NCI-H1092 (cell line): ENCODE results near the gene ITGB5.
"Not testable (repeated sequence)": the region's sequence is repeated elsewhere in the genome, so short reads cannot be mapped to it uniquely, and the experiment has no call there.

Experiments used
- DNase-seq: peaks from one replicate; lab custom pipeline; 2025; lab: John Stamatoyannopoulos, UW

ITGB5 gene

DNA sequence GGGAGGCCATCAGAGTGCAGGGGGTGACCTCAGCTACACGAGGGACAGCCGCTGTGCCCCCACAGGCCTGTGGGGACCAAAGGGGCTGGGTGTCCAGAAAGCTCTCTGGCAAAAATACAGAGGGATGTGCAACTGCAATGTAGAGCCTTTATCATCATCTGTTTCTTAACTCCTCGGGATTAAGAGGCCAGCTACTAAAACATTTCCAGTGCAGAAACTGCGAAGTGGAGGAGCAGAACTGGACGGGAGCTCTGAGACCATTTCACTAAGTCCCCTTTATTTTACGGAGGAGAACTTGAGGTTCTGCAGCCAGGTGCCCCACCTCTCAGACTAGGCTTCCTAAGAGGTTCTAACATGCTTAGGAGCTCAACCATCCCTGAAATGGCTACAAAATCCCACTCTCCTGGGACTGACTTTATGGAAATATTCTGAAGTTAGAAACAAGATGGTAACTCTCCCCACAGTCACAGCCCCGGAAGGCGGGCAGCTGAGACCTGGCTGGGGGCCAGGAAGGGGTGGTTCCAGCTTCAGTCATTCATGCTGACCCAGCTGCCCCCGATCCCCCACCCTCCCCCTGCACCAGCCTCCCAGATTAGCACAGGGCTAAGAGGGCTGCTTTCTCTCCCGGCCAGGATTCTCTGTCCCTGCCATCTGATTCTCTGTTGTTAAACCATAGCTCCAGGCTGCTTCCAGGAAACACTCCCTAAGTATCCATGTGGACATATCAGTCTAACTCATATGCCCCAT lies 116.7 kb downstream of the ITGB5 start:
- DNase-seq: no peak

DNA sequence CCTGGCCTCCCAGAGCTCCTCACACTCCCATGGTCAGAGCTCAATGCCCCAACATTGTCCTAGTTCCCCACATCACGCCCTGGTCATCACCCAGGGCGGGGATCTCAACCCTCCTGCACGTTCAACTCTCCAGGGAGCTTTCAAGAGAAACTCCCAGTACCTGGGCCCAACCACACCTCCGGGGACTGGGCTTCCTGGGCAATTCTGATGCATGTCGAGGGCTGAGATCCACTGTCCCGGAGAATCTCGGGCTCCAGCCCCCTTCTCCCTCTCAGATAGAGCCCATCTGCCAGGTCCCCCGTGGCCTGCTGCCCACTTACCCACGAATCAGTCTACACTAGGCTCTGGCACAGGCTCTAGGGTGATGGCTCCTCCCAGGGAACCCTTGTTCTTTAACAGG lies 117.7 kb downstream of the ITGB5 start:
- DNase-seq: no peak

DNA sequence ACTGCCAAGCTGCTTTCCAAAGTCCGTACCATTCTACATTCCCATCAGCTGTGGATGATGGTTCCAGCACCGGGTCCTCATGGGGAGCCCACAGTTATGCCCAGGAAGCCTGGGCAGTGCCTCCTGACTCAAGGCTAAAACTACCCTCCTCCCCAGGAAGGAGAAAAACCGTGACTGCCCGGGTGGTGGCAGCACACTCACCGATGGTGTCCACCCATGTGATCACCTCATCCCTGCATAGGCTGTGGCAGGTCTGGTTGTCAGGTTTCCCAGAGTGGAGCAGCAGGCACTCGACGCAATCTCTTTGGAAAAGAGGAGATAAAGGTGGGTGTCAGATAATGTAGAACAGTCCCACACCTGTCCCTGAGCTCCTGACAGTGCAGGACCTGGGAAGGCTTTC lies 118.4 kb downstream of the ITGB5 start:
- DNase-seq: no peak

DNA sequence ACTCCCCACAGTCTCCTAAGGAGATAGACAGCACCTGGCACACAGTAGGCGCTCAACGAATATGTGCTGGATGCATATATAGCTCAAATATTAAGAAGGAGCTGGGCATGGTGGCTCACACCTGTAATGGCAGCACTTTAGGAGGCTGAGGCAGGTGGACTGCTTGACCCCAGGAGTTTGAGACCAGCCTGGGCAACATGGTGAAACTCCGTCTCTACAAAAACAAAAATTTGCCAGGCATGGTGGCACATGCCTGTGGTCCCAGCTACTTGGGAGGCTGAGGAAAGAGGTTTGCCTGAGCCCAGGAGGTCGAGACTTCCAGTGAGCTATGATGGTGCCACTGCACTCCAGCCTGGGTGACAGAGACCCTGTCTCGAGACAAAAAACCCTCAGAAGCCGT lies 119.5 kb downstream of the ITGB5 start:
- no peak for DNase-seq

DNA sequence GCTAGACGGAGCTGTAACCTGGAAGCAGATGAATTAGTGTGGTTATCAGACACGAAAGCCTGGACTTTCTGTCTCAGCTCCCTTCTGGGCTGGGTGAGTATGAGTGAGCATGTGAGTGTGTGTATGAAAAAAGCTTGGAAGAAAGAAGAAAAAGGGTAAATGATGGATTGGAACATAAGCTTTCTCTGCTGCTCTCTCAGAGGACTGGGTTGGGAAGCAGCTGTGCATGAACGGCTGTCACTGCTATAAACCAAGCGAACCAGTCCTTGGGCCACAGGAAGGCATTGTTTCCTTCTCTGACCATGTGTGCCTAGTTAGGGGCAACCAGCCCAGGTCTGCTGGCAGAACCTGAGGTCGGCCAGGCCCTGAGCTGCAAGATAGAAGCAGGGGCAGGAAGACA lies 119.9 kb downstream of the ITGB5 start:
- DNase-seq: no peak

DNA sequence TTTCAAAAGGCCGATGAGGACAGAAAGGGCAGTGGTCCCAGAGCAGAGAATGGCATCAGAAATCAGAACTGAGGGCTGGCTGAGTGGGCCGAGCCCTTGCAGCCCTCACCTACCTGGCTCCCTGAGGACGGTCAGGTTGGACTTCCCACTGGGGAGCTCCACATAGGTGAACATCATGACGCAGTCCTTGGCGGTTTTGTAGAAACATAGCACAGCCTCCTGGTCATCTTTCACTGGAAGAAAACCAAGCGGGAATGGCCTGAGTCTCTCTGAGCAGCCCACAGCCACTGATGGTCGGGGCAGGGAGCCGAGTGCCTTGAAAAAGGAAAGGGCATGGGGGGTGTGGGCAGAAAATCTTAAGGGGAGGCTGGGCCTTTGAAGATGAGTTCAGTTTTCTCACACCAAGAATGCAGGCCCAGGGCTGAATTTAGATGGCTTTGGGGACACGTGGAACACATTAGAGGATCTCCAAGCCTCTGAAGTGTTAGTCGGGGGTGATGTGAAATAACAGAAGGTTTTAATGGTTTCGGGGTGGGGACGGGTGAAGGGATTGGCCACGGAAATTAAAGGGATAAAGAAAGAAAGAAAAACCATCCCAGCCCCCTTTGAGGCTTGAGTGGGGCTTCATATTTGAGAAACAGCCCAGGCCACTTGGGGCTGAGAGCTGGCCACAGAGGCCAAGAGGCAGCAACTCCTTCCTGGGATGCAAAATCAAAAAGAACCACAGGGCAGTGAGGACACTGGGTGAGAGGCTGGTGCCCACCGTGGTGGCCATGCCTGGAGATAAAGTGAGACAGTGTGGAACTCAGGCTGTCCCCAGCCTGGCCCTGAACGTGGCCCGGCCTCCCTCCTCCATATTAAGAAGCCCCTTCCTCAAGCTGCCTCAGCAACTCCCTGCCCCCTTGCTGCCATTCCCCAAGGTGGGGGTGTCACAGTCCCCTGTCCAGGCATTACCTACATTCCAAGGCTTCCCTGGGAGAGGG lies 120.8 kb downstream of the ITGB5 start:
- DNase-seq: no peak

DNA sequence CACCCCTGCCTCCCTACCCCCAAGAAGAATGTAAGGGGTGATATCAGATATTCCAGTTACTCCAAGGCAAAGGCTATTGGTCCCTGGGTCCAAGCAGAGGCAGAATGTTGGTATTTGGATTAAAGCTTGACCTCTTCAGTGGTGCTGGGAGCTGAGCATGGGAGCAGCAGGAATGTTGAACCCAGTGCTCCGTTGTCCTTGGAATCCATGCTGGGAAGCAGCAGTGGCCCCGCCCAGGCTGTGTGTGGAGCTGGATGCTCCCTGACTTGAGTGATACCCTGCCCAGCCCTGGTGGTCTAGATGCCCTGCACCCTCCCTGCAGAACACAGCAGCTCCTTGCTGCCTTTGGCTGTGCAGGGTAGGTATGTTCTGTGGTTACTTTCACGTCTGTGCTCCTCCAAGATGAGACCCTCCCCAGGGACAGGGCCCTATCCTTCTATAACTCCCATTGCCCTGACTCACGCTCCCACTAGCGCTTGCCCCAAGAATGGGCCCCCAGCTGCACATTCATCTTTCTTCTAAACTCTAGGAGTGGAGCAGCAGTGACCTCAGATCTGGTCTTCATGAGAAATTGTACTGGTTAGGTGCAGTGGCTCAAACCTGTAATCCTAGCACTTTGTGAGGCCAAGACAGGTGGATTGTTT lies 121.8 kb downstream of the ITGB5 start:
- no peak for DNase-seq

DNA sequence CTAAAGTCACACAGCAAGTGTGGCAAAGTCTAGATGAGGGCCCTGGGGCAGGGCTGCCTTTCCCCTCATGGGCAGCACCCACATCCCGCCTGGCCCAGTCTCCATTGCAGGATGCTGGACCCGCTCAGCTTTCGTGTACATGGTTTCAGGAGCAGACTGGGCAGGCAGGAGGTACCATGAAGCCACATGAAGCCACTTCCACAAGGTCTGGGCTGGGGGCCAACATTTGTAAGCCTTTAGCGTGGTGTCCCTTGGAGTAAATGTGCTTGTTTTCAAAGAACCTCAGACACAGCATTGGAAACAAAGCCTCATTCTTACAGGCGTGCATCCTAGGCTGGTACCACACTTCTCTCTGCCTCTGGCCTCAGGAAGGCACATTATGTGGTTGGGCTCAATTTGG lies 122.4 kb downstream of the ITGB5 start:
- DNase-seq: no peak

DNA sequence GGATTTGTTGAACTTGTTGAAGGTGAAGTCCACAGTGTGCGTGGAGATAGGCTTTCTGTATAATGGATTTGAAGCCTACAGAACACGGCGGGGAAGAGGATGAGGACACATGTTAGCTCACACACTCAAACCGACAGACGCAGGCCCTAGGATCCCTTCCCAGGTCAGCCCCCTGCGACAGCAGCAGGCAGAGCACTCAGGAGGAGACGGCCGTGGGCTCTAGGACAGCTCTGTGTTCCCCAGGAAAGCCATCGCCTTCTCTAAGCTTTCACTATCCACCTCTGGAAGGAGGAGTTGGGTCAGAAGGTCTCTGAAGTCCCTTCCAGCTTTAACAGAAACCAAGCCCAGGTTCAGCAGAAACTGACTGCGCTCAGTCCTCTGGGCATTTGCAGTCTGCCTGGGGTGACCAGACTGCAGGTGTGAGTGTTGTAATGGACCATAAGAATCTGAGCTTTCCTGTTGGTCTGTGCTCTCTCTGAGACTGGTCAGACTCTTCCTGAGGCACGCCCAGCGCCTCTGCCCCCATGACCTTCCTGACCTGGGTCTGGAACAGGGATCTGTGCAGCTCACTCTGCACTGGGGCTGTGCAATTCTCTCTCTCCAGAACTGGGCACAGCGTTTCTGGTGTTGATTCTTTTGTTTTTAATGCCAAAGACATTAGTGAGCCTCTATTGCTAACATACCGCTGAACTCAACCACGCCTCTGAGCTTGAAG lies 123.4 kb downstream of the ITGB5 start:
- DNase-seq: no peak

DNA sequence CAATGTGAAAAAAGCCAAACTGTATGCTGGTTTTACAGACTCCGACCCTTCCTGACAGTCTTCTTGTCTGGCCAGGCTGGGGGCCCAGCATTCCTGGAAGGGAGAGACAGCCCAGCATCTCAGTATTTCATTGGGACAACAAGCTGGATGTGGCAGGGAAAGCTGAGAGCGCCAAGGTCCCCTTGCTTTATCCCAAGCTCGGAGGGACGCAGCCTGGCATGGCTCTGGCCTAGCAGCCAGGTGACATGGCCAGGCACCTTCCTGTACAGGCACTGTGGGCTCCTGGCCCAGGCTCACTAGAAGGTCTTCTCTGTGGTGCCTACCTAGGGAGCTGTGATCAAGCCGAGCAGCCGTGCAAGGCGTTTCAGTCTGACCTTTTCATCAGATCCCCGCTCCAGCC lies 124.0 kb downstream of the ITGB5 start:
- DNase-seq: no peak

DNA sequence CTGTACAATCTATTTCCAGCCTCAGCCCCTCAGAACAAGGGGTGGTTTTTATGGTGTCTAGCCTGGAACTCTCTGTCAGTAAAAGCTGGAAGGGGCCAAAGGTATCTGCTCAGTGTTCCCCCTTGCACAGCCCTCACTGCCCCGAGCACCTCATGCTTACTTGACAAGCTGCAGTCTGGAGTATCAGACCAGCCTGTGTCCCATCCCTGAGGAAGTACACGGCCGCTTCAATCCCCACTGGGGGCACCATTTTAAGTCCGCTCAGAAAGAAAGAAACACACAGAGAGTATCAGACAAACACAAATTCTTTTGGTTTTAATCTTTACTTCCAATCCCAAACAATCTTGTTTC lies 124.5 kb downstream of the ITGB5 start:
- DNase-seq: no peak

DNA sequence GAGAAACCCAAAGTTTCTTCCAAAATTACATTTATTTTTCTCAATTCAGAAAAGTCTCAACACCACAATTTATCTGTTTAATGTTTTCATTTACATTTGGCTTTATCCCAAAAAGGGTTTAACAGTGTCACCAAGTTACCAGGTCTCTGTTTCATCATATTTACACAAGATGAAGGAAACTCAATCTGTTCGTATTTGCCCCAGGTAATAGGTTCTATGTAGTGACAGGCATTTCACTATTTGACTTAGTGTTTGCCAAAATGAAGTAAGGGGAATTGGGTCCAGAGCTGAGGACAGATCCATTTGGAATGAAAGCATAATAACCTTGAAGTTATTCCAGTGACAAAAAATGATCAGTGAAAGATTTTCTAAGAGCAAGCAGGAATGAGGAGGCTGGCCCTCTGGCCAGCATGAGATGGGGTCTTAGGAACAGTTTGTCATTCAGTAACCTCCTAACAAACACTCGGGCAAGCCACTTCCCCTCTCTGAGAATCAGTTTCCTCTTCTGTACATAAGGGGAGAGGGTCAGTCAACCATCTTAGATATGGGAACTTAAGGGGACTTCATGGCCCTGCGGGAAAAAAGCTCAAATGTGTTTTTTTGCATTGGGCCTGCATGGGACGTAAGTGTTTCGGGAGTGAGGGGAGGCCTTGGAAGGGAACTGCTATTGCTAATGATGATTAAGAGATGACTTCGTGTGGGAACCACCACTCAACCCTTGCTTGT lies 125.1 kb downstream of the ITGB5 start:
- DNase-seq: no peak

DNA sequence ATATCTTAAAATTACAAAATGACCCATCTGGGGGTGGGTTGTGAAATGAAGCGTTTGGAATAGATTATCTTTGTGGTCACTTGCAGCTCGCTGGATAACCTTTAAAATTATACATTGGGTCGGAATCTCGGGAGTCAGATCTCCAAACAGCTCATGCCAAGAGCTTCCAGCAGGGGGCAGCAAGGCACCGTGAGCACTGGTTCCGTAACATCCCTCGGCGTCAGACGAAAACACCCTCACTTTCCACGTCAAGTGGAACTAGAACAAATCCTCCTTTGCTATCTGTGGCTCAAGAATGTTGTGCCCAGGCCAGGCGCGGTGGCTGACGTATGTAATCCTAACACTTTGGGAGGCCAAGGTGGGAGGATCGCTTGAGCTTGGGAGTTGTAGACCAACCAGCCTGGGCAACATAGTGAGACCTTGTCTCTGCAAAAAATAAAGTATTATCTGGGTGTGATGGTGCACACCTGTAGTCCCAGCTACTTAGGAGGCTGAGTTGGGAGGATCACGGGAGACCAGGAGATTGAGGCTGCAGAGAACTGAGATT lies 125.8 kb downstream of the ITGB5 start:
- peak; percentile 61 for DNase-seq

DNA sequence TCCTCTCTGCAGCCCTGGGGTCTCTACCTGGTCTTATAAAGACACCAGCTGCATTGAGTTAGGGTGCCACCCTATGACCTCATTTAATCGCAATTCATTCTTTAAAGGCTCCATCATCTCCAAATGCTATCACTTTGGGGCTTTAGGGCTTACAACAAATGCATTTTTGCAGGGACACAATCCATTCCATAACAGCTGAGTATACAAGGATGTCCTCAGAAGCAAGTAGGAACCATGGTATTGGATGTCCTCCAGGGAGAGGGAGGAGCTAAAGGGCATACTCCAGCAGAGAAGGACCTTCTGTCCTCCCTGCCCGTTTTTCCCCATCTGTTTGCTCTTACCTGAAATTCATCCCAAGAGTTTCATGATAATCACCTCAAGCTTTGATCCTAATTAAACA lies 126.6 kb downstream of the ITGB5 start:
- no peak for DNase-seq

DNA sequence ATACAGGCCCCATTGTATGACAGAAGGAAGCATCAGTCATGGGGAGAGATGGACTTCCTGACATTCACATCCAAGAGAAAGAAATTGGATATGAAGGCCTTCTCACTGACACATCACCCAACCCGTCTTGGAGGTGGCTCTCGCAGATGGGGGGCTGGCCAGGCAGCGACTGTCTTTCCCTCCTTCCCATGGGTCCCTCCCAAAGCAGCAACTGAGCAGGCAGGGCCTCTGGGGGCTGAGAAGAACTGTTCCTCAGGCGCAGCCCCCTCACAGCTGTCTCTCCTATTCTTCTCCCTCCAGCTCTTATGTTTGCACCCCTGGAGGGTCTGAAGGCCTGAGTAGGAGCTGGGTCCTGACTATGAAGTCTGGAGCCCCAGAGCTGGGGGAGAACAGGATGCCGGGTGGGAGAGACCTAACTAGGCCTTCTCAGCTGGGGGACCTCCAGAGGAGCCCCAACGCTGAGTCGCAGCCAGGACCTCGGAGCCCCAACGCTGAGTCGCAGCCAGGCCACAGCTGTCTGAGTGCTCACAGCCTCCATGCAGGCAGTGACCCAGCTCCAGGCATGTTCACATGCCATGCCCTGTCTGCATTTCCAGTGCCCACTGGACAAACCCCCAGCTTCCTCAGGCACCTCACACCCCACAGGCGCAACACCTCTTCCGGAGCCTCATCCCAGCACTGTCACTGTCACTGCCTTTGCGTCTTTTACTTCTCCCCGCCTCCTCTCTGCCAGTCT lies 127.3 kb downstream of the ITGB5 start:
- DNase-seq: no peak

DNA sequence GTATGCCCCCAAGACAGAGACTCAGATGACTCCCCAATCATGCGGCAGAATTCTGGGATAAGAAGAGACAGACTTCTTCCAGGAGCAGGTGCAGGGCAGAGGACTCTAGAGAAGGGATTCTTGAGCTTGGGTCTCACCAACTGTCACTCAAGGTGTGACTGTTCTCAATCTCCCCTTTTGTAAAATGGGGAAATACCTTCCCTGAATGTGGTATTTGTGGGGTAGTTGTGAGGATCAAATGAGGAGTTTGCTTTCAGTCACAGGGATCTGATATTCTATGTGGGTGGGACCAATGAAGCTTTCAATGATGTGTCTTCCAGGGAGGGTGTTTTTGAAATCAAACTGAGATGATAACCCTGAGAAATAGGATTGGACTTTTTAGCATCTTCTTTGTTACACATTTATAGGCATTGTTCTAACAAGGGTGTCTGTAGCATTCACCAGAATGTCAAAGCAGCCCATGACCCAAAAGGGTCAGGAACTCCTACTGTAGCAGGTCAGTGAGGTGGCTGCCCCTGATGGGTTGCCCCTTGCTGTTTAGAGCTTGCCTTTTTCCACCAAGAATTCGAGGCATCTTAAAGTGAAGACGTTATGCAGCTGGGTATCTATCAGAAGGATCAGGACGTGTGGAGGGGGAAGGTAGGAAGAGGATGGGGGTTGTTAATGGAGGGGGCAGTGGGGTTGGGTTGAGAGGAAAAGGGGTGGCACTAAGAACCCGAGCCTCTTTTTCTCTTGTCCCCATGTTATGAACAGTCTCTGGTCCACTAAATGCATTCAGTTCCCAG lies 128.1 kb downstream of the ITGB5 start:
- DNase-seq: no peak

DNA sequence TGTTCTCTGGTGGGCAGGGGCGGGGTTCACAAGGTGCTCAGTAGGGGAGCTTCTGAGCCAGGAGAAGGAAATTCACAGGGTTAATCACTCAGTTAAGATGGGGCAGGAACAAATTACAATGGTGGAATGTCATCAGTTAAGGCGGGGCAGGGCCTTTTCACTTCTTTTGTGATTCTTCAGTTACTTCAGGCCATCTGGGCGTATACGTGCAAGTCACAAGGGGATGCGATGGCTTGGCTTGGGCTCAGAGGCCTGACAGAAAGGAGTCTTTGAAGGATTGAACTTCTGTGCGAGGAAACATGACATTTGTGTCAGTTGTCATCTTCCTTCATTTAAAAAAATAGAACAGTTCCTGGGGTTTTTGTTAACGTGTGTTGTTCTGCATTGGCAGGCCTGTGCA lies 129.2 kb downstream of the ITGB5 start:
- not testable (repeated sequence) for DNase-seq

DNA sequence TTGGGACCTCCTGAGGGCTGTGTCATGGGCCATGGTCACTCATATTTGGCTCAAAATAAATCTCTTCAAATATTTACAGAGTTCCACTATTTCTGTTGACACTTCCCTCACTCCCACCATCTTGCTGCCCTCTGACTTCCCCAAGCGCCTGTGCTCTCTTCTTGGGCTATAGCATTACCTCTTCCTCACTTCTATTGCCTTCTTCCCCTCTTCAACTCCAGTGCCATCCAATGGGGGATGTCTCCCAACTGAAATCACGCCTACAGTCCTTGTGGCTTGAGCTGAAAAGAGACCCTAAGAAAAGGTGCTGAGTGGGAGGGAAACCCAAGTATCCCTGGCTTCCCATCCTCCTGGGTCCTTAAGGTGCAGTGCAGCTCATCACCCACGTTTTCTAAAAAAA lies 135.1 kb downstream of the ITGB5 start:
- DNase-seq: no peak

DNA sequence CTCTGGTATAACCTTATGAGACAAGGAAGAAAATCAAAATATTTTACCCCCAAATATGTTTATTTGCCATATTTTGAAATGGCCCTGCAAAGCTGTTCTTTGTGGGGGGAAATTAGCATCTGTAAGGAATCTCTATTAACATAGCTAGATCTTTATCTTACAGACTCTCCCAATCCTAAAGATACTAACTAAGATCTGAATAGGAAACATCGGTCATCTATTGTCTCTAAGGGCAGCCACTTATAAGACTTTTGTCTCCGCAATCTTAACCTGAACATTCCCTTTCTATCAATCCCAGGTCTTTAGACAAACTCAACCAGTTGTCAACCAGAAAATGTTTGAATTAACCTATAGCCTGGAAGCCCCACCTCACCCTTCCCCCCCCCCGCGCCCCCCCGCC lies 135.7 kb downstream of the ITGB5 start:
- no peak for DNase-seq

DNA sequence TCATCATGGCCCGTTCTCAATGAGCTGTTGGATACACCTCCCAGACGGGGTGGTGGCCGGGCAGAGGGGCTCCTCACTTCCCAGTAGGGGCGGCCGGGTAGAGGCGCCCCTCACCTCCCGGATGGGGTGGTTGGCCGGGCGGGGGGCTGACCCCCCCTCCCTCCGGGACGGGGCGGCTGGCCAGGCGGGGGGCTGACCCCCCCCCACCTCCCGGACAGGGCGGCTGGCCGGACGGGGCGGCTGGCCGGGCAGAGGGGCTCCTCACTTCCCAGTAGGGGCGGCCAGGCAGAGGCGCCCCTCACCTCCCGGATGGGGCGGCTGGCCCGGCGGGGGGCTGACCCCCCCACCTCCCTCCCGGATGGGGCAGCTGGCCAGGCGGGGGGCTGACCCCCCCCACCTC lies 137.3 kb downstream of the ITGB5 start:
- DNase-seq: not testable (repeated sequence)
